Adrenal gland (tissue), 5 donors: ENCODE results near the gene FAM174C.

ENCODE experiments used
- POLR2A ChIP-seq, 2 donors: fragments of 450-650 bp; IDR thresholded peaks; one replicate each; pipeline ENCODE4 v1.6.1; 2017; ENCODE audit warnings: antibody characterized with exemption in 2 of 2, mild to moderate bottlenecking in 2 of 2, moderate library complexity in 1 of 2
- TF ChIP-seq, protein P1 (sequence below), 6 experiments: fragments of 450-650 bp in 4 of 6; fragments of 200-600 bp in 2 of 6; sonication (generic) in 1 of 6; IDR thresholded peaks; 1 replicate in 5 of 6; 2 replicates in 1 of 6; pipeline versions ENCODE4 v1.5.1 to v1.8.0; 2016 to 2021; ENCODE audit warnings: antibody characterized with exemption in 6 of 6, mild to moderate bottlenecking in 2 of 6, moderate library complexity in 1 of 6
- donor health status: DM: no; HTN: no; CAD: no.

DNA sequence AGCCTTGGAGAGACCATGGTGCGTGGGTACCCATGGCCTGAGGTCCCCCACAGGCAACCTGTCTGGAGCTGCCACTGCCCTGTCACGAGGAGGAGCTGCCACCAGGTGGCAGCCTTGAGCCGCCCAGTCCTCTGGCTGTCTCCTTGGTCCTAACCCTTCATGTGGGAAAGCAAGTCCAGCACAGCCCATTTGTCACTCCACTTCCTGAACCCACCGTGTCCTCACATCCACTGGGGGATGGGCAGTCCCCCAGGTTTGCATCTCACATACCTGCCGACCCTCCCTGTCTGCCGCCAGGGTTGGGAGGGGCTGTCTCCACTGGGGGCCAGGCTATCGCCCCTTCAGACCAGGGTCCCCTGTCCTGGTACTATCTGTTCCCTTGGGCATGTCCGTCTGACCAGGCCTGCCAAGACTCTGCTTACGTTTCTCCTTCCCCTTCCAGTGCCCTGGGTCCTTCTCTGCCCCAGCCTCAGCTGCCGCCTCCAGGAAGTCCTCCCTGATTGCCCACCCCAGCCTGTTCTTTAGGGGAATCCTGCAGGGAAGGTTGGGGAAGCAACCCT, 4.5 kb downstream of the FAM174C start:
- TF ChIP-seq, protein P1, sequence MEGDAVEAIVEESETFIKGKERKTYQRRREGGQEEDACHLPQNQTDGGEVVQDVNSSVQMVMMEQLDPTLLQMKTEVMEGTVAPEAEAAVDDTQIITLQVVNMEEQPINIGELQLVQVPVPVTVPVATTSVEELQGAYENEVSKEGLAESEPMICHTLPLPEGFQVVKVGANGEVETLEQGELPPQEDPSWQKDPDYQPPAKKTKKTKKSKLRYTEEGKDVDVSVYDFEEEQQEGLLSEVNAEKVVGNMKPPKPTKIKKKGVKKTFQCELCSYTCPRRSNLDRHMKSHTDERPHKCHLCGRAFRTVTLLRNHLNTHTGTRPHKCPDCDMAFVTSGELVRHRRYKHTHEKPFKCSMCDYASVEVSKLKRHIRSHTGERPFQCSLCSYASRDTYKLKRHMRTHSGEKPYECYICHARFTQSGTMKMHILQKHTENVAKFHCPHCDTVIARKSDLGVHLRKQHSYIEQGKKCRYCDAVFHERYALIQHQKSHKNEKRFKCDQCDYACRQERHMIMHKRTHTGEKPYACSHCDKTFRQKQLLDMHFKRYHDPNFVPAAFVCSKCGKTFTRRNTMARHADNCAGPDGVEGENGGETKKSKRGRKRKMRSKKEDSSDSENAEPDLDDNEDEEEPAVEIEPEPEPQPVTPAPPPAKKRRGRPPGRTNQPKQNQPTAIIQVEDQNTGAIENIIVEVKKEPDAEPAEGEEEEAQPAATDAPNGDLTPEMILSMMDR (IDR thresholded peaks at IDR 0.05), result peak; percentile 91 to 97 (median 93)
- no peak for TF ChIP-seq POLR2A (IDR thresholded peaks at IDR 0.05)
